Urothelium cell line (cell line): Measurements from ENCODE around the gene AMPD3.

Source experiments
- DNase-seq: peaks from one replicate; pipeline ENCODE4 v3.0.0; 2011; ENCODE audit warnings: low spot score, mixed read lengths
- FAIRE-seq: peaks from 2 replicates; lab custom pipeline; 2011; peaks lifted over from hg19 to GRCh38; lab: Jason Lieb, UNC

Gene AMPD3

GRCh38 chr11:10528121-10528520 is 73.1 kb downstream of the AMPD3 start:
- FAIRE-seq (no peak), DNase-seq (no peak)

- no peak for DNase-seq
- FAIRE-seq, result no peak
Observed at GRCh38 chr11:10529279-10529678, 74.2 kb downstream of the AMPD3 start.

GRCh38 chr11:10532526-10532925 is 77.5 kb downstream of the AMPD3 start:
- DNase-seq, result no peak
- no peak for FAIRE-seq

GRCh38 chr11:10533323-10533722 is 78.3 kb downstream of the AMPD3 start:
- no peak for FAIRE-seq
- DNase-seq, result no peak

- FAIRE-seq (no peak), DNase-seq (no peak)
Observed at GRCh38 chr11:10534316-10534715, 79.3 kb downstream of the AMPD3 start.

GRCh38 chr11:10537600-10537999 is 82.5 kb downstream of the AMPD3 start:
- no peak for FAIRE-seq
- no peak for DNase-seq

- FAIRE-seq, result no peak
Observed at GRCh38 chr11:10538924-10539323, 83.9 kb downstream of the AMPD3 start.

GRCh38 chr11:10539339-10539738 is 84.3 kb downstream of the AMPD3 start:
- DNase-seq (no peak), FAIRE-seq (no peak)

More at GRCh38 chr11:10538924-10539323, 83.9 kb downstream of the AMPD3 start:
- no peak for DNase-seq

GRCh38 chr11:10540546-10540914 is 85.5 kb downstream of the AMPD3 start:
- no peak for FAIRE-seq
- peak; percentile 49 for DNase-seq

GRCh38 chr11:10540915-10541560 is 86.0 kb downstream of the AMPD3 start, which contains the start of gene RNF141:
Gene RNF141, minus strand, starts transcription at chr11:10541187. Its CDS starts 7,029 bp downstream, at chr11:10534158.
- FAIRE-seq (no peak), DNase-seq (peak; percentile 97)

GRCh38 chr11:10541561-10541930 is 86.5 kb downstream of the AMPD3 start:
- DNase-seq, result no peak
- no peak for FAIRE-seq

GRCh38 chr11:10542776-10543175 is 87.7 kb downstream of the AMPD3 start:
- no peak for DNase-seq
- FAIRE-seq, result no peak

- no peak for DNase-seq
- no peak for FAIRE-seq
Observed at GRCh38 chr11:10543782-10544181, 88.7 kb downstream of the AMPD3 start.

GRCh38 chr11:10544491-10545465 is 89.7 kb downstream of the AMPD3 start:
- FAIRE-seq (no peak), DNase-seq (no peak)

- no peak for DNase-seq
- no peak for FAIRE-seq
Observed at GRCh38 chr11:10550503-10551289, 95.6 kb downstream of the AMPD3 start.

GRCh38 chr11:10551290-10551592 is 96.2 kb downstream of the AMPD3 start:
- no peak for DNase-seq
- FAIRE-seq, result no peak

GRCh38 chr11:10551845-10552352 is 96.8 kb downstream of the AMPD3 start:
- FAIRE-seq (no peak), DNase-seq (no peak)

- DNase-seq, result no peak
- no peak for FAIRE-seq
Observed at GRCh38 chr11:10556590-10556989, 101.5 kb downstream of the AMPD3 start.
